Stimulated activated CD4-positive, alpha-beta T cell treated with anti-CD3 and anti-CD28 coated beads, Interleukin-2, amount 100 ng/mL, for 48 hours (primary cell): ENCODE measurements around the gene BIN1.
A peak's percentile ranks its signal among the peaks of the same experiment; 100 is the strongest.
"Not testable (repeated sequence)": the region's sequence is repeated elsewhere in the genome, so short reads cannot be mapped to it uniquely, and the experiment has no call there.

Experiments
- DNase-seq, 2 donors: peaks; one replicate each; pipeline ENCODE4 v3.0.0-alpha.2; 2020

The BIN1 gene

DNA sequence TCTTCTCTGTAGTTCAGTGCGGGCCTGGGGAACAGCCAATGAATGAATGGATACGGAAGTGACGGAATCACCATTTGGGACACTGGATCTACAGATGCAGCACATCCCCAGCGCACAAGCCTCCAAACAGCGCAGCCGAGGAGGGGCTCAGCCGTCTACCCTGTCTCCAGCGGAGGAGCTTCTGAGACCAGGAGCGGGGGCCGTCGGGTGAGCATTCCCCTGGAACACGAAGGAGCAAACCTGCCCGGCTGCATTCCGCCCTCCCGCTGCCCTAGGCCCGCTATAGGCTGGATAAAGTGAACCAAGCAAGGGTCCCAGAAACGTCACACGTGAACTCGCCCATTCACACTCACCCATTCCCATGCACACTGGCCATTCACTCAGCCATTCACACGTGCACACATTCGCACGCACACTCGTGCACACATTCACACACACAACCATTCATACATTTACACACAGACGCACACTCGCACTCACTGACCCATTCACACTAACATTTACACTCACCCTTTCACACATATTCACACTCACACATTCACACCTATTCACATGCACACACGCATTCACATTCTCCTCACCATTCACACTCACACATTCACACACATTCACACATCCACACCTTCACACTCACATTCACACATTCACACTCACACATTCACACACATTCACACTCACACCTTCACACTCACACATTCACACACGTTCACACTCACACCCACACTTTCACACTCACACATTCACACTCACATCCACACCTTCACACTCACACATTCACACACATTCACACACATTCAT, 63.4 kb downstream of the BIN1 start:
- no peak for DNase-seq

DNA sequence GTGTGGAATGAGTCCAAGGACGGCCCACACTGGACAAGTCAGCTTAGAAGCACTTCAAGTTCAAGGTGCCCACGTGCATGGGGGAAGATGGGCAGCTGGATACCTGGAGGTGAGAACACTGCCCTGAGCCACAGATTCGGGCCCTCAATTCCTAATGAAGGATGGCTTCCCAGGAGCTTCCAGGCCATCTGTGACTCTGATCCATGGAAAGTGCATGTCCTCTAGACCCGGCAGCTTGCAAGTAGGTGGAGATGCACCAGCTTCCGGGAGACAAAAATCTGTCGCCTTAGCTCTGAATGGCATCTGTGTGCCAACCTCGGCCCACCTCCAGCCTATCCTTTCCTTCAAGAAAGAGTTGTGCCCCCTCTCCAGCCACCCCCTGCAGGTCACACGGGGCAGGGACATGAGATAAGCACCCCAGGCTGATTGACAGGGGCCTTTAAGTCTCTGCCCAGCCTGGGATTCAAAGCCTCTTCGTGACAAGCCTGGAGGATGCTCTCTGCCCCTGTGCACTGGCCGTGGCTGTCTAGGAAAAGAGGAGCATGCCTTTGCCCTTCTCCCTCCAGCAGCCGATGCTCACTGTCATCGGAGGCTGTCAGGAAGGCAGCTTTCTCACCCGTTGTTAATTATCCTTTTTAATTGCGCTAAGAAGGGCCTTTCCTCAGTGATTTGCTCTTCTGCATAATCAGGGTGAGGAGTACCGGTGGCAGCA, 65.5 kb downstream of the BIN1 start:
- no peak for DNase-seq

DNA sequence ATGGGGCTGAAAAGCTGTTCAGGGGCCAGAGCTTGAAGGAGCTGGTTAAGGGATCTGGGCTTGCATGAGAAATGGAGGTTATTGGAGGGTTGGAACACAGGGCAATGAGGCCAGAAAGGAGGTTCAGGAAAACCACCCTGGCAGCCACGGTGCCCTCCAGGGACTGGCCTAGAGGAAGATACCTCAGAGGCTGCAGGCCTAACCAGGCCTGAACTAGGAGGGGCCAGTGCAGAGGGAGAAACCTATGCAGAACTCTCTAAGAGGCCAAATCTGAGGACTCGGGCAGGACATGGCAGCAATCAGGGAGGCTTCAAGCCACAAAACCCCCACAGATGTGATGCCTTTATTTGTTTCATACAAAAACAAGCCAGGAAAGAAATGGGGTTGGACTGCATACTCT, 66.8 kb downstream of the BIN1 start:
- DNase-seq, result no peak

DNA sequence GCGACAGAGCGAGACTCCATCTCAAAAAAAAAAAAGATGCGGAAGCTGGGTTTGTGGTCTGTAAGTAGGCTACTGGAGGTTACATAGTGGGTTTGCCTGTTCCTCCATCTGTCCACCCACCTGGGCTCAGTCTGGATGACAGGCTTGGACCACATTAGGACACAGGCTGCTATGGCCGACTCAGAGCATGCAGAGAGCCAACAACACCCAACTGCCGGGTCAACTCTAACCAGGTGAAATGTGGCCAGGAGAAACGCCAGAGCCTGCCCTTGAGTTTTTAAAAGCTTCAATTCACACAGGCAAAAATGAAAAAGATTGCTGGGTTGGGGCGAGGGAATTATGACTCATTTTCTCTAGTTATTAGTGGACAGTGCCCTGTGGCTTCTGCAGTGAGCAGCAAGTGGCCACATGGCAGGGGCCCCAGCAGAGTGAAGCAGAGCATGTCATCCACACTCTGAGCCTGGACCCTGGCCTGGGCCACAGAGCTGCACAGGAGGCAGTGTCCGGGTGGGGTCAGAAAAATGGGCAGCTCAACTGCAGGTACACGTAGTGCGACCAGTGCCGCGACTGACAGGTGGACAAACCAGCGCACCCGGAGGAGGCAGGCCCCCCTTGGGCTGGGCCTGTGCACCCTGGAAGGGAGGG, 67.4 kb downstream of the BIN1 start:
- no peak for DNase-seq

DNA sequence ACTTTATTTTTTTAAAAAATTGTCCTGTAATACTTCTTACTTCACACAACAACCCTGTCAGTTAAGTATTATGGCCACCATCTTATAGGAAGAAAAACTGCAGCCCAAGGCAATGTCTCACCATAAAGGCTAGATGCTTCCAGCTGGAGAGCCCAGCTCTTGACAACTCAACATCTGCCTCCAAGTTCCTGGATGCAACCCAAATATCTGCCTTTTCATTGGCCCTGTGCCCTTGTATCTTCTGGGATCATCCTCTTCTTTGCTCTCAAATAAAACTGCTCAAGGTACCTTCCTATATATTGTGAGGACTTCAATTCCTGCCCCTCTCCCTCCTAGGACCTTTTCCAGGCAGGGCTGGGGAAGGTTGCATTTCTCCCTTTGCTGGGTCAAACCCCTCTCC, 69.5 kb downstream of the BIN1 start:
- DNase-seq, result no peak

DNA sequence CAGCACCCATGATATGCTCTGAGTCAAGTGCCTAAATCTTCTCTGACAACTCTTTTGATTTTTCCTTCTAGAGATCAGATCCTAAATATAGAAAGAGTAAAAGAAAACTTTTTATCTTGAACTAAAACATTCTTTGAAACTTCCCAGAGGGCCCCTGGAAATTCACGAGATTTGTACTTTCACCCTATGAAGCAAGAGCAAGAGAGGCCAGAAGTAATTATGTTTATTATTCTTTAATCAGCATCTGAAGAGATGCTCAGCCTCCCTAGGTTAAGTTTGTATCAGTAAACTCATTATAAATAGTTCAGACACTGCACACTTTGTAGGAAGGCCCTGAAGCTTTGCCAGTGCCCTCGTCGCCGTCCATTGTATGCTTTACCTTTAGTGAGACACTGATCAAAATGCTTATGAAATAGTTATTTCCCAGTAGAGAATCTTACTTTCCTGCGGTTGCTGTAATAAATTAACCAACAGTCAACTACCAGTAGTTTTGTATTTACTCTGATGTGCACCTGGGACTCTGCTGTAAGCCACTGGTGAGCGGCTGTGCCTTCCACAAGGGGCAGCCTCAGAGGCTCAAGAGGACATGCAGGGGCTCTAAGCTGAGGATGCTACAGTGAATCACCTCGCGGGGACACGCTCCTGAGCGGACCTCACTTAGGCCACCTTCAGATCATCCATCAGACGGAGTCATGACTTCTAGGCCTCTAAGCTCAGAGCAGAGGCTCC, 71.9 kb downstream of the BIN1 start:
- no peak for DNase-seq

DNA sequence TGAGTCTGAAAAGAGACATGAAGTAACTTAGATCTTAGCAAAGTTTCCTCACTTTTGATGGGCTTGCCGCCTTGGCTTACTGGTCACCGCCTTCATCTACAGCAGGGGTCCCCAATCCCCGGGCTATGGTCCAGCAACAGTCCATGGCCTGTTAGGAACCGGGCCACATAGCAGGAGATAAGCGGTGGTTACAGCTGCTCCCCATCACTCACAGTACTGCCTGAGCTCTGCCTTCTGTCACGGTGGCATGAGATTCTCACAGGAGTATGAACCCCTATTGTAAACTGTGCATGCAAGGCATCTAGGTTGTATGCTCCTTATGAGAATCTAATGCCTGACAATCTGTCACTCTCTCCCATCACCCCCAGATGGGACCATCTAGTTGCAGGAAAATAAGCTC, 72.9 kb downstream of the BIN1 start:
- DNase-seq, result no peak

DNA sequence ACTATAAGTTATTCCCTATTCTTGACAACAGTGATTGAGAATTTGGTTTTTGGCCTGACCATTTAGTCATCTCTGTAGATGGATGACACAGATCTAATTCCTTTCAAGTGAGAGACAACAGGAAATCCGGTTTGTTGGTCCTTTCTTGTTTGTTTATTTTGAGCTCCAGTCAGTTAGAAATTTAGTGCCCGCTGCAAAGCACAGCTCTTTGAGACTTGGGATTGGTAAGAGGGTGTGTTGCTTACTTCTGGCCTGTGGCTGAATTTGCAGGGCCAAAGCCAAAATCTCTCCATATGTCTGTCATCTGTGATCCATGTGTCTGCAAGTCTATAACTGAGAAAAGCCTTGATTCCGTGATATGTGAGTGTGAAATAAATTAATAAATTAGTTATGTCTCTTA, 74.3 kb downstream of the BIN1 start:
- DNase-seq, result no peak

DNA sequence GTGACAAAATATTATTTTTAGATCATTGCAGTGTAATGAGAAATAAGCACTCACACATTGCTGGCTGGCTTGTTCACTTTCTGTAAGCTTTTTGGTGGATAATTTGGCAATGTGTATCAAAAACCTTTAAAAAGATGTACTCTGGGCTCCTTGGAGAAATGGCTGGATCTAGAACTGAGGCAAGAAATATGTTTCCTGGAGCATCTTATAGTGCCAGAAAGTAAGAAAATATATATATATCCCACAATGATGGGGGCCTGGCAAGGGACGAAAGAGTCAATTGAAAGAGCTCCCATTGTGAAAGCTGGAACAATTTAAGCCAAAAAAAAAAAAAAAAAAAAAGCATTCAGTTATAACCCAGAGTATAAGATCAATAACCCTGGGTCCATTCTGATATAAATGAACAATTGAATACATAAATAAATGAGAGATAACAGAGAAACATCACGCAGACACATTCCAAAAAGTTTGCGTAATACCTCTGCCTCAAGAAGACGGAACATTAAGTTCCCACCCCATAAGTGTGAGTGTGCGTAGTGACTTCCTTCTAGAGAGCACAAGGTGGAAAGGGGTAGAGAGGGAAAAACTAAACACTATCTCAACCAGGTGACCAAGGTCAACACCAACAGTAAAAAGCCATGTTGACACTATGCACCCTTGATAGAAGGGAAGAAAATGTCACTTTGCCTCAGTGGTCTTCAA, 77.5 kb downstream of the BIN1 start:
- no peak for DNase-seq

DNA sequence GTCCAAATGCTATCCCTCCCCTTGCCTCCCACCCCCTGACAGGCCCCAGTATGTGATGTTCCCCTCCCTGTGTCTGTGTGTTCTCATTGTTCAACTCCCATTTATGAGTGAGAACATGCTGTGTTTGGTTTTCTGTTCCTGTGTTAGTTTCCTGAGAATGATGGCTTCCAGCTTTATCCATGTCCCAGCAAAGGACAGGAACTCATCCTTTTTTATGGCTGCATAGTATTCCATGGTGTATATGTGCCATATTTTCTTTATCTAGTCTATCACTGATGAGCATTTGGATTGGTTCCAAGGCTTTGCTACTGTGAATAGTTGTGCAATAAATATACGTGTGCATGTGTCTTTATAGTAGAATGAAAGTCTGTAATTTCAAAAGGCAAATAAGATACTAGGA, 78.2 kb downstream of the BIN1 start:
- DNase-seq, result not testable (repeated sequence)

DNA sequence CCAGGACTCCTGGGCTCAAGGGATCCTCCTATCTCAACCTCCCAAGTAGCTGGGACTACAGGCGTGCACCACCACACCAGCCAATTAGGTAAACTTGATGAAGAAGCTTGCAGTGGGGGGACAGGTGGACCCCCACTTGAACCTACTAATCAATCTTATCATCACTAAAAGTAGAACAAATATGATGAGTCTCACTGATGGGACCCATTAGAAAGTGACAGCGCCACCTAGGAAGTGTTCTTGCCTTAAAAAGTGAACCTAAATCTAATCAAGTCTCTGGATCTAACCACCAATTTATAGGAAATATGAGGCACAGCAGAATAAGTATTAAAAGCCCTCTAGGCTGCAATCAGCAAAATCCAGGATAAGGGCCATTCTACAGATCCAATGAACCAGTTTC, 79.2 kb downstream of the BIN1 start:
- DNase-seq, result no peak

DNA sequence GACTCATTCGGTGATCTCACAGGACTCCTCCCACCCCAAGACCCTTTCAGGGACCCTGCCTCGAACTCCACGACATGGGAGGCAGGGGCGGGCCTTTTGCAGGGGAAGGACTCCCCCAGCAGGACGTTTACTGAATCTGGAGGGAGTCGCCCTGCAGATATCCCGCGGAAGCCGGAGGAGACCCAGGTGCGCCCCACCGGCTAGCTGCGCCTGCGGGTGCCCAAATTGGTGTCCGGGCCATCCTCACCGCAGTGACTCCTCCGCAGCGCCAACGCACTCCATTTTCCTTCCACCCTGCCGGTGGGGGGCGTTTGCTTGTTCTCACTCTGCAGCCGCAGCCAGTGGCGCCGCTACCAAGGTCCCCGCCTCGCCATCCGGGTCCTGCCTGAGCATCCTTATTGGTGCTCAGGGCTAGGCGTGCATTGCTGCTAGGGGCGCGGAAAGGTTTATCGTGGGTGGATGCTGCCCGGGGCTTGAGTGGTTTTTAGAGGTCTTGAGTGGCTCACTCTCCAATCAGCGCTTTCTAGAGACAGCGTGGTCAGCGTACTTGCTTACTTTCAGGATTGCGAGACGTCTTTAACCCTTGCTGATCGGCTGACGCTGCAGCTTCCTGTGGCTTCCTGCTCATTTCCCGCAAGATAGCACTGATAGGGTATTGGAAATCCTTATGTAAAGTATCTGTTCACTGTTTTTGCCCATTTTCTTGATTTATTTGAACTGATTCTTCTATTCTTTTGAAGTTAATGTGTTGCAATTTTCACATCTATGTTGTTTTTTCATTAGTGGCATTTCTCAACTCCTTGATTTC, 81.4 kb downstream of the BIN1 start:
- peak; percentile 56 to 61 for DNase-seq

DNA sequence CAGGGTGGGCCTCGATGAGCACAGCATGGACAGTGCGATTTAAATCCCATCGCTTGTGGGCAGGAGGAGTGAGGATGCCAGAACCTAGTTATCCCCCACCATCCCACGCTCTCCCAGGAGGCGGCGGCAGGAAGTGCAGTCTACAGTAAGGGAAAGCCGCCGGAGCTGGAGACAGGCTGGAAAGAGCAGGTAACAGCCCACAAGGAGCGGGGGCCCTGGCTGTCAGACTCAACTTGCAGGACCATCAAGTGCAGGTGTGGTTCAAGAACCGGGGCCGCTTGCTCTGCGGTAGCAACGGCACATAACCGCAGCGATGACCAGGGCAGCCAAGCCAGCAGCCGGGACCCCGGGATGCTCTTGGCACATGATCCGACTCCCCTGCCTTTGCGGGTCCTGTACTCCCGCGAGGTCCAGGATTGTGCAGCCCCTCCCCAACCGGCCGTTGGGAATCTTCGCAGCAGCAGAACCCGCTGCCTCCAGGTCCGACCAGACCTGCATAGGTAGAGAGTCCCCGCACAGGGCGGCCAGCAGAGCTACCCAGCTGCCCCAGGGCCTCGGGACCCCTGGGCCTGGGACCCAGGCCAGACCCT, 82.1 kb downstream of the BIN1 start:
- DNase-seq, result no peak

DNA sequence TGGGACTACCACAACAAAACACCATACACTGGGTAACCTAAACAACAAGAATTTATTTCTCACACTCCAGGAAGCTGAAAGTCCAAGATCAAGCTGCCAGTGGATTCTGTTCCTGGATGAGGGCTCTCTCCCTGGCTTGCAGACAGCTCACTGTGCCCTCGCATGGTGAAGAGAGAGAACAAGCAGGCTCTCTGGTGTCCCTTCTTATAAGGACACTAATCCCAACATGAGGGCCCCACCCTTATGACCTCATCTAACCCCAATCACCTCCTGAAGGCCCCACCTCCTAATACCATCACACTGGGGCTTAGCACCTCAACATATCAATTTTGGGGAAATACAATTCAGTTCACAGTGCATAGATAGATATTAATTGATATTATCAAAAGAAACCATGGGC, 83.5 kb downstream of the BIN1 start:
- no peak for DNase-seq

DNA sequence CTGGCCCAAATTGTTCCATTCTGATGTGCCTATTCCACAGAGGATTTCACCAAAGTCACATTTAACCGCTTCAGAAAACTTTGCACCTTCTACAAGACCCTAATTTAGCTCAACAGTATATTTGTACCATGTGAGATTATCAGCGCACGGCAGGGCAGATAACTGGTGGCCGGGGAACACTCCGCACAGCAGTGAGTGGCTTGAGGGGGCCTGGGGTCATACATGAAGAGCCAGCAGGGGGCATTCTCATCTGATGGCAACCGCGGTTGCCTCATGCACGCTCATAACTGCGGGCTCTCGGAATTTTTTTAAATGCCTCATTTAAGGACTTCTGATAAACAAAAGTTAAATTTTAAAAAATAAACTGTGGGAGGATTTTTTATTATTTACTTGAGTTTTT, 84.1 kb downstream of the BIN1 start:
- DNase-seq, result no peak

DNA sequence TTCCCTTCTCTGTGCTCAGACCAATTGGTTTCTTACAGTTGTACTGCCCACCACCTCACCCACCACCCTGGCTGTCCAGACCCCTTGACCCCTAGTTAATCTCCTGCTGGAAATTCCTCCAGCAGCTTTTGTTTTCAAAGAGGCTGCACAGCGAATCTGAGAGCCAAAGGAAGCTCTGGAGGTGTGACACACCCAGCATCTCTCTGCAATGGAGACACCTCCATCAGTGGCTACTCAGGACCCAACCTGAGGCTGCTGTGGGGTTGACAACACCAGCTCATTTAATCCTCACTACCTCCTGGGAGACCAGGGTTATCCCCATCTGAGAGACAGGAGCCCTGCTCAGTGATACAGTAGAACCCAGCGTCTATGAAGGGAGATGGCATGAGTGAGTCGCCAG, 86.4 kb downstream of the BIN1 start:
- no peak for DNase-seq

DNA sequence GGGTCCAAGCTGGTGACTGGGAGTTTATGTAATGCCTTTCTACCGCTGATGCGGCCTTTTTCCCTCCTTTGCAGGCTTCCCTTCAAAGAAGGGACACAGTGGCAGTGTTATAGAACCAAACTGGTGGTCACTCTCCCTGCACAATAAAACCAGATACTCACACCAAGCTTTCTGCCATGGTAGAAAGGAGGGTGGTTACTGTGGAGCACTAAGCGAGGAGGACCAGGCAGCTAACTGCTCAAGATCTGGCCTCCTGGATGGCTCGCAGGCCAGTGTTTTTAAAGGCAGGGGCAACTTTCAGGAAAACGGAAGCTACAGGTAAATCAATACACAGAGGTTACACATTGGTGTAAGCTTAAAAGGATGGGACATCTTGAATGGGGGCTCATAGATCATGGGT, 89.4 kb downstream of the BIN1 start:
- no peak for DNase-seq

DNA sequence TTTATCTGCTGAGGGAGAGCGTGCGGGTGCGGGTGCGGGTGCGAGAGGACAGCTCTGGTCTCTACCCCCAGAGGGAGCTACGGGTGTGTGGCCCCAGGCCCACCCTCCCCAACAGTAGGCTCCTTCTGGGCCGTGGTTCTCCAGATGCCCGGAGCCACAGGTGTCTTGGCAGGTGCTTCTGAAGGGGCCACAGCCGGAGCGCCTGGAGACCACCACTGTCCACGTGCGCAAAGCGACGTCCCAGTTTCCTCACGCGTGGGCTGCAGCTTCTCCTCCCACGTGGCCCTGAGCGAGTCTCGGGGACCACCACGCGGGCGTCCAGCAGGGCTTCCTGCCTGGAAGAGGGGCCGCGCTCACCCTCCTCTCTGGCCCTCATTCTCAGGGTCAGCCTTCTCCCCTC, 90.6 kb downstream of the BIN1 start:
- no peak for DNase-seq

DNA sequence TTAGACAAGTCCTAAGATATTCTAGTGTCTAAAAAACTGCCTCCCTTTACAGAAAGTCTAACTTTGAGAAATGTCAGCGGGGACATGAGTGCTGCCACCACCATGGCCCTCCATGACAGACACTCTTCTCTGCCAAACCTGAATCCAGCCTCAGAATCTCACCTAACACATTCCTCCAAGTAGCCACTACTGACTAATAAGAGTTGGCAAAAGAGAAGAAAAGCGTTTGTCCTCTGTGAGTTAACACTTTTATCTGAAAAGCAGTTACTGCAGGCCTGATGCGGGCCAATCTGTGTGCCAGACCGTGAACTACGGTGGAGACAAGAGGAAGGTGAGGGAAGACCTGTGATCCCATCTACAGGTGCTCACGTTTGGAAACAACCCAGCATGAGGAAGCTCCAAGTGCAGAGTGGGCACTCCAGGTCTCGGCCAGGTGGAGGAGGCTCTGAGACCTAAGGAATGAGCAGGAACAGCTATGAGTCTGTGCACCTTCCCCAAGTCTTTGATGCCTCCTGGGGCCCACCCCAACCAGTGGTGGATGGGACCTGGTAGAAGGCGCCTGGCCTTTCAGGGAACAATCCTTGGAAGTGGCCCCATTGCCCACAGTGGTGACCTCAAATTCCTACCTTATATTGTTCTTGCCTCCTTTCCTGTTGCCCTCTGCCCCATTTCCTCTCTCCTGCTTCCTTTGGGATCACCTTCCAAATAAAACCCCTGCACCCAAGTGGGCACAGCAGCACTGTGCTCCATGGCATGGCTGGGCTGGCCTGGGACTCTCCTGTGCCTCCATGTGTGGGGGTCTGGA, 91.6 kb downstream of the BIN1 start:
- DNase-seq, result no peak

DNA sequence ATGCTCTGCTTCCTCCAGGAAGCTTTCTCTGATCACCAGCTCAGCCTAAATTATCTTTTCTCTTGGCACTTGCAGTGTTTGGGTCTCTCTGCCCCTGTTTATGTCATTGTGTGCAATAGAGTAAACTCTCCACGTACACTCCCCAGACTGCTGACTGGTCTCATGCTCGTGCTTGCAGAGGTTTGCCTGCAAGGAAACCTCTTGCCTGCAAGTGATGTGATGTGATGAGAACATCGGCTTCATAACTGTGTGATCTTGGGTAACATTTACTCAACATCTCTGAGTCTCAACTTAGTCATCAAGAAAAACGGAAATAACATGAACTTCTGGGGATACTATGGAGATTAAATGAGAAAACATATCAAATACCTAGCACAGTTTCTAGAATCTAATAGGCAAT, 92.3 kb downstream of the BIN1 start:
- no peak for DNase-seq

DNA sequence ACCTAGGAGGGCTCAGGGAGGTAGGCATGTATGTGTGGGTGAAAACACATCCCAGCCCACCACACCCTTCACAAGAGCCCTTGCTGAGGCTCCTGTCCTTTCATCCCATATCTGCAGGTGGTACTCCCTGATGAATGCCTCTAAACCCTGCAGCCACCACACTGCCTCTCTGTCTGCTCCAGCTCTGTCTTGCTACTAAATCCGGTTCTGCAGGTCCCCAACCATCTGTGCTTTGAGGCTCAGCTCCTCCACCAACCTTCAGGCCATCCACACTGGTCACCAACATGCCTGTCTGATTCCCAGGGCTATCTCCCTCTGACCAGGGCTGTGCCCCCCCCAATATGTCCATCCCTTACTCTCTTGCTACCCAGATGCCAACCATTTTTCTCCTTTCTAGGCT, 92.7 kb downstream of the BIN1 start:
- DNase-seq, result no peak
